Cardiac muscle cell (in vitro differentiated cells and primary cell): ENCODE data around the gene ORC5. TPM values are rescaled to one million over a fixed set of nuclear protein-coding genes. Genes with fewer than 3 reads are reported as not detected.

Experiments used
- DNase-seq, 2 donors: peaks; one replicate each; pipeline versions ENCODE4 v3.0.0 to v3.0.0-alpha.2; 2010 to 2017; ENCODE audit warnings: low read depth in 1 of 2, low spot score in 1 of 2
- H3K27ac ChIP-seq: fragments of 200-600 bp; sonication (generic); 2 replicates; pipeline ENCODE4 v1.5.1; 2016
- H3K27me3 ChIP-seq: fragments of 200-600 bp; sonication (generic); 2 replicates; pipeline ENCODE4 v1.6.0; 2016; ENCODE audit warnings: control low read depth
- H3K36me3 ChIP-seq: fragments of 200-600 bp; sonication (generic); 2 replicates; pipeline ENCODE4 v1.5.1; 2016; ENCODE audit warnings: control low read depth
- H3K4me1 ChIP-seq: fragments of 200-600 bp; sonication (generic); 2 replicates; pipeline ENCODE4 v1.8.1; 2017; ENCODE audit warnings: low read depth, mild to moderate bottlenecking, mixed run types
- H3K4me3 ChIP-seq: fragments of 200-600 bp; sonication (generic); 2 replicates; pipeline ENCODE4 v1.5.1; 2016; ENCODE audit warnings: mild to moderate bottlenecking
- H3K9me3 ChIP-seq: fragments of 200-600 bp; sonication (generic); 2 replicates; pipeline ENCODE4 v1.5.1; 2017; ENCODE audit warnings: low read depth, mild to moderate bottlenecking, control low read depth
- CTCF ChIP-seq: IDR thresholded peaks from 2 replicates; pipeline ENCODE4 v1.5.1; 2012; ENCODE audit warnings: low read depth, mild to moderate bottlenecking, low read length
- polyA plus RNA-seq: library from polyadenylated mRNA; unstranded; fragments of >200 nt; fragmentation: Nextera tagmentation; extraction: Ambion mirVana; gene quantifications from 2 replicates; pipeline ENCODE4 v1.2.1, GENCODE V29; 2016
- total RNA-seq: library from RNA; depleted of rRNA; stranded (reverse); fragments of >200 nt; gene quantifications from 2 replicates; pipeline ENCODE4 v1.2.3, GENCODE V29; 2016

ORC5 gene
- total and polyA plus RNA-seq, 2 experiments from 2014 or later: 20.4 to 66.5 TPM

DNA sequence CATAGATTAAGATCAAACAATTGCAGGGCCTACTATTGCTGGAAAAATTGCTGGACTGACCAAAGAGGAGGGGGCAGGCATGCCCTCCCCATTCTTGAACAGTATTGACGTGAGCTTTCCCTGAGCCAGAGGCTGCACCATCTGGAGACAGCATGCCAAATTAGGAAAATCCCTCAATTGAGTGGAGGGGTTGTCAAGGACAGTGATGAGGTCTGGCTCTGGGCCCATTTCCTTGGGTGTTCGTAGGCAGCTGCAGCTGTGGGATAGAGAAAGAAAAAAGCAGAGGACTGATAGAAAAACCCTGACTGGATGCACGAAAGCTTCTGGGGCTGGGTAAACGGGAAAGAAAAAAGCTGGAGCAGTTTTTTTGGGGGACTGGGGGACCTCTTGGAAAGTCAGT is 22.8 kb upstream of the ORC5 start:
- Histone ChIP-seq H3K27me3 (no peaks in the 10 kb centered on the region), H3K9me3 (no peaks in the 10 kb centered on the region), H3K4me1 (no peaks in the 10 kb centered on the region), H3K36me3 (no peaks in the 10 kb centered on the region), H3K4me3 (no peak overlapping the region), H3K27ac (no peak overlapping the region)
- TF ChIP-seq CTCF: no peak
- DNase-seq: peak; percentile 18 to 67

GRCh38 chr7:104228442-104228841 is 20.6 kb upstream of the ORC5 start:
- no peak for TF ChIP-seq CTCF
- Histone ChIP-seq H3K27ac (no peak overlapping the region), H3K27me3 (no peaks in the 10 kb centered on the region), H3K9me3 (no peaks in the 10 kb centered on the region), H3K36me3 (no peaks in the 10 kb centered on the region), H3K4me3 (no peak overlapping the region), H3K4me1 (no peaks in the 10 kb centered on the region)
- no peak for DNase-seq

GRCh38 chr7:104225451-104225850 is 17.6 kb upstream of the ORC5 start:
- TF ChIP-seq CTCF: no peak
- Histone ChIP-seq H3K9me3 (no peaks in the 10 kb centered on the region), H3K4me3 (no peak overlapping the region), H3K27me3 (no peaks in the 10 kb centered on the region), H3K4me1 (no peaks in the 10 kb centered on the region), H3K36me3 (no peaks in the 10 kb centered on the region), H3K27ac (no peak overlapping the region)
- DNase-seq: no peak

- Histone ChIP-seq H3K9me3 (no peaks in the 10 kb centered on the region), H3K27me3 (no peaks in the 10 kb centered on the region), H3K36me3 (no peaks in the 10 kb centered on the region), H3K4me3 (no peak overlapping the region), H3K27ac (no peak overlapping the region), H3K4me1 (no peaks in the 10 kb centered on the region)
- TF ChIP-seq CTCF: no peak
- DNase-seq: no peak
These were observed 9.8 kb upstream of the ORC5 start for GRCh38 chr7:104217620-104218019.

- Histone ChIP-seq H3K4me3 (no peak overlapping the region), H3K9me3 (no peaks in the 10 kb centered on the region), H3K27ac (no peak overlapping the region), H3K36me3 (no peaks in the 10 kb centered on the region), H3K4me1 (peaks cover 9% of the 10 kb centered on the region), H3K27me3 (no peaks in the 10 kb centered on the region)
- no peak for DNase-seq
- no peak for TF ChIP-seq CTCF
These were observed 1.2 kb upstream of the ORC5 start for GRCh38 chr7:104209063-104209462.

DNA sequence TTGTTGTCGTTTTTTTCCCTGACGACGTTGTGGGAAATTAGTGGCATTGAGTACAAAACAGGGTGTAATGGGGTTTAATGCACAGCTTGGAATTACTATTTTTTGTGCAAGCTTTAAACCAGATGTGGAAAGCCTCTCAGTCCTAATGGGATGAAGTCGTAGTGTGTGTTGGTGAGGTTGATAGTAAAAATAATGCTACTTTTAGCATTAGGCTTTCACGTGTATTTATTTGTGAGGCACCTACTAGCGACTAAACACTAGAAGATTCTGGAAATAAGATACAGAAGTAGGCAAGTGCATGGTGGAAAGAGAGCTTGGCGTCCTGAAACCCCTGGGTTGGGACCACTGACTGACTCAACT is 588 bp upstream of the ORC5 start:
- Histone ChIP-seq H3K27ac (peak overlapping the region; percentile 87), H3K4me1 (peaks cover 9% of the 10 kb centered on the region), H3K9me3 (no peaks in the 10 kb centered on the region), H3K36me3 (peaks cover 4% of the 10 kb centered on the region), H3K4me3 (peak overlapping the region; percentile 77), H3K27me3 (no peaks in the 10 kb centered on the region)
- no peak for TF ChIP-seq CTCF
- no peak for DNase-seq
